Activated CD8-positive, alpha-beta T cell treated with anti-CD3 and anti-CD28 coated beads for 36 hours (primary cell): ENCODE data around the gene LIN37. TPM values are rescaled to one million over a fixed set of nuclear protein-coding genes. Genes with fewer than 3 reads are reported as not detected.
A peak's percentile ranks its signal among the peaks of the same experiment; 100 is the strongest.

Experiments
- ATAC-seq: fragments of 200-7000 bp; cut with Tn5 transposase; one replicate; pipeline ENCODE4 v1.10.0; 2021; ENCODE audit warnings: mild to moderate bottlenecking, moderate library complexity
- CTCF ChIA-PET: fragments of 350-600 bp; sonication (Branson Sonifier 250); formaldehyde crosslinking; loops from one replicate; lab custom pipeline; 2021; ENCODE audit warnings: antibody characterized with exemption; lab: Charles Lee
- POLR2A ChIA-PET: fragments of 350-600 bp; sonication (Branson Sonifier 250); formaldehyde crosslinking; loops from one replicate; lab custom pipeline; 2021; ENCODE audit warnings: antibody characterized with exemption; lab: Charles Lee
- DNase-seq: peaks from one replicate; pipeline ENCODE4 v3.0.0-alpha.2; 2020
- H3K27ac Mint-ChIP-seq: one replicate; pipeline ENCODE4 v1.8.0; 2021; ENCODE audit warnings: mild to moderate bottlenecking, mixed read lengths
- H3K27me3 Mint-ChIP-seq: one replicate; pipeline ENCODE4 v1.8.0; 2021; ENCODE audit warnings: mixed read lengths
- H3K36me3 Mint-ChIP-seq: one replicate; pipeline ENCODE4 v1.8.0; 2021; ENCODE audit warnings: low read depth, mixed read lengths
- H3K4me1 Mint-ChIP-seq: one replicate; pipeline ENCODE4 v1.8.0; 2021; ENCODE audit warnings: low read depth, mixed read lengths
- H3K4me3 Mint-ChIP-seq: one replicate; pipeline ENCODE4 v1.8.0; 2021; ENCODE audit warnings: mild to moderate bottlenecking, moderate library complexity, mixed read lengths
- H3K9me3 Mint-ChIP-seq: one replicate; pipeline ENCODE4 v1.8.0; 2021; ENCODE audit warnings: mixed read lengths
- intact Hi-C: fragments of 100-400 bp; cut with micrococcal nuclease; formaldehyde crosslinking; loops from one replicate; pipeline ENCODE4 v1.10.0; 2022
- total RNA-seq, 2 experiments: library from RNA; stranded (reverse); gene quantifications; one replicate each; pipeline ENCODE4 v1.2.3, GENCODE V29; 2021
- TF ChIP-seq, protein P1 (sequence below): fragments of 200-600 bp; IDR thresholded peaks from one replicate; pipeline ENCODE4 v1.8.0; 2022; ENCODE audit warnings: antibody characterized with exemption, mild to moderate bottlenecking

The LIN37 gene
- total RNA-seq, 2 experiments from 2014 or later, result 4.5 to 7.8 TPM

DNA sequence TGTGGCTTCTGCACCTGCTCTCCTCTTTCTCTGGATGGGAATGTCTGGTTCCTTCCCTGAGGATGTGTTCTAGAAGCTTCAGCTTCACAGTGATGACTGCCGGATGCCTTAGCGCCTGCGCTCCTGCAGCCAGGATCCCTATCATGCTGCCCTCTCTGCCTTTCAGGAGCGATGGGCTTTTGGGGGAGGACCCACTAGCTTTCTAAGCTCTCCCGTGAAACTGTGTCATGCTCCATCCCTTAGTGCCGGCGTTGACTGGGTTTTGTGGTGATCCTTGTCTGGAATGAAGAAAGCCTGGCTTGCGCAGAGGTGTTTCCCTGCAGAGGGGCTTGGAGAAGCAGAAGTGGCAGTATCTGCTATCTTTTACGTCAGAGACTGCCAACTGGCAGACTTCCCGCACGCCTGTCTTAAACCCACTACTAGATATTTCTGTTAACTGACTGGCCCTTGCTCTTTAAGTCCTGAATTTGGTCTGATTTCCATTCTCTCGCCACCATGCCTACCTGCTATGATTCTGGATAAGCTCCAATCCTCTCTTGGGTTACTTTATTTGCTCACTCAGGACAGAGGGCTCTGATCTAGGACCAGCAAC is 34.4 kb upstream of the LIN37 start:
- ChIA-PET CTCF (interaction anchor here (0.8 to 6.4 kb wide), 11 partner anchors 9 to 165 kb away, joined by 3 to 137 read pairs (median 4); partner anchors contain the start of genes IGFLR1, LIN37, PSENEN and U2AF1L4), POLR2A (interaction anchor here (0.8 to 8.8 kb wide), 10 partner anchors 8 to 217 kb away, joined by 3 to 215 read pairs (median 6); partner anchors contain the start of genes COX6B1, IGFLR1, LIN37 and PSENEN)
- Mint-ChIP-seq H3K4me1 (peaks cover 32% of the 10 kb centered on the region), H3K9me3 (peaks cover 2% of the 10 kb centered on the region), H3K36me3 (peaks cover 52% of the 10 kb centered on the region), H3K4me3 (peak overlapping the region; percentile 83), H3K27me3 (no peaks in the 10 kb centered on the region), H3K27ac (peak overlapping the region; percentile 100)
- no peak for ATAC-seq
- TF ChIP-seq, protein P1, sequence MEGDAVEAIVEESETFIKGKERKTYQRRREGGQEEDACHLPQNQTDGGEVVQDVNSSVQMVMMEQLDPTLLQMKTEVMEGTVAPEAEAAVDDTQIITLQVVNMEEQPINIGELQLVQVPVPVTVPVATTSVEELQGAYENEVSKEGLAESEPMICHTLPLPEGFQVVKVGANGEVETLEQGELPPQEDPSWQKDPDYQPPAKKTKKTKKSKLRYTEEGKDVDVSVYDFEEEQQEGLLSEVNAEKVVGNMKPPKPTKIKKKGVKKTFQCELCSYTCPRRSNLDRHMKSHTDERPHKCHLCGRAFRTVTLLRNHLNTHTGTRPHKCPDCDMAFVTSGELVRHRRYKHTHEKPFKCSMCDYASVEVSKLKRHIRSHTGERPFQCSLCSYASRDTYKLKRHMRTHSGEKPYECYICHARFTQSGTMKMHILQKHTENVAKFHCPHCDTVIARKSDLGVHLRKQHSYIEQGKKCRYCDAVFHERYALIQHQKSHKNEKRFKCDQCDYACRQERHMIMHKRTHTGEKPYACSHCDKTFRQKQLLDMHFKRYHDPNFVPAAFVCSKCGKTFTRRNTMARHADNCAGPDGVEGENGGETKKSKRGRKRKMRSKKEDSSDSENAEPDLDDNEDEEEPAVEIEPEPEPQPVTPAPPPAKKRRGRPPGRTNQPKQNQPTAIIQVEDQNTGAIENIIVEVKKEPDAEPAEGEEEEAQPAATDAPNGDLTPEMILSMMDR, result no peak
- no peak for DNase-seq
- intact Hi-C loops, result loop anchor here (1.0 to 10.0 kb wide), 4 partner anchors 20 to 221 kb away; partner anchors contain the start of genes HCST, LIN37, LRFN3 and PSENEN

DNA sequence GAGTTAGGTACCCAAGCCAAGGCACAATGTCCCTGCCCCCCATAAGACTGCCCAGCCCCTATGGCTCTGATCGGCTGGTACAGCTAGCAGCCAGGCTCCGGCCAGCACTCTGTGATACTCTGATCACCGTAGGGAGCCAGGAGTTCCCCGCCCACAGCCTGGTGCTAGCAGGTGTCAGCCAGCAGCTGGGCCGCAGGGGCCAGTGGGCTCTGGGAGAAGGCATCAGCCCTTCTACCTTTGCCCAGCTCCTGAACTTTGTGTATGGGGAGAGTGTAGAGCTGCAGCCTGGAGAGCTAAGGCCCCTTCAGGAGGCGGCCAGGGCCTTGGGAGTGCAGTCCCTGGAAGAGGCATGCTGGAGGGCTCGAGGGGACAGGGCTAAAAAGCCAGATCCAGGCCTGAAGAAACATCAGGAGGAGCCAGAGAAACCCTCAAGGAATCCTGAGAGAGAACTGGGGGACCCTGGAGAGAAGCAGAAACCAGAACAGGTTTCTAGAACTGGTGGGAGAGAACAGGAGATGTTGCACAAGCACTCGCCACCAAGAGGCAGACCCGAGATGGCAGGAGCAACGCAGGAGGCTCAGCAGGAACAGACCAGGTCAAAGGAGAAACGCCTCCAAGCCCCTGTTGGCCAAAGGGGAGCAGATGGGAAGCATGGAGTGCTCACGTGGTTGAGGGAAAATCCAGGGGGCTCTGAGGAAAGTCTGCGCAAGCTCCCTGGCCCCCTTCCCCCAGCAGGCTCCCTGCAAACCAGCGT is 33.6 kb upstream of the LIN37 start:
- peaks cover 2% of the 10 kb centered on the region for H3K9me3 Mint-ChIP-seq
- intact Hi-C loops, result loop anchor here (1.0 to 10.0 kb wide), 3 partner anchors 20 to 220 kb away; partner anchors contain the start of genes LIN37, LRFN3, PSENEN and U2AF1L4
- peak overlapping the region; percentile 83 for H3K4me3 Mint-ChIP-seq
- ChIA-PET POLR2A (interaction anchor here (0.6 to 8.8 kb wide), 12 partner anchors 9 to 106 kb away, joined by 3 to 215 read pairs (median 4); partner anchors contain the start of genes COX6B1, HSPB6, IGFLR1 and LIN37), CTCF (interaction anchor here (0.8 to 6.4 kb wide), 9 partner anchors 10 to 165 kb away, joined by 3 to 137 read pairs (median 5); partner anchors contain the start of genes IGFLR1, LIN37, PSENEN and U2AF1L4)
- TF ChIP-seq, protein P1, result no peak
- H3K36me3 Mint-ChIP-seq, result peaks cover 59% of the 10 kb centered on the region
- peaks cover 34% of the 10 kb centered on the region for H3K4me1 Mint-ChIP-seq
- peak overlapping the region; percentile 100 for H3K27ac Mint-ChIP-seq
- no peak for ATAC-seq
- H3K27me3 Mint-ChIP-seq, result no peaks in the 10 kb centered on the region
- peak; percentile 72 for DNase-seq

- DNase-seq, result no peak
- peaks cover 65% of the 10 kb centered on the region for H3K36me3 Mint-ChIP-seq
- H3K27ac Mint-ChIP-seq, result peak overlapping the region; percentile 100
- ChIA-PET CTCF (interaction anchor here (1.0 to 6.4 kb wide), 3 partner anchors 16 to 28 kb away, joined by 4 to 137 read pairs (median 18); partner anchors contain the start of genes IGFLR1, PSENEN and U2AF1L4), POLR2A (interaction anchor here (0.6 to 8.8 kb wide), 11 partner anchors 10 to 105 kb away, joined by 3 to 215 read pairs (median 4); partner anchors contain the start of genes HSPB6, IGFLR1, LIN37 and PSENEN)
- H3K4me3 Mint-ChIP-seq, result peak overlapping the region; percentile 83
- intact Hi-C loops, result loop anchor here (10.0 kb wide), 1 partner anchor 219 kb away; the partner anchor contains the start of gene LRFN3
- H3K27me3 Mint-ChIP-seq, result no peaks in the 10 kb centered on the region
- peaks cover 36% of the 10 kb centered on the region for H3K4me1 Mint-ChIP-seq
- TF ChIP-seq, protein P1, result no peak
- ATAC-seq, result no peak
- peaks cover 2% of the 10 kb centered on the region for H3K9me3 Mint-ChIP-seq
These were observed 33.0 kb upstream of the LIN37 start for GRCh38 chr19:35715355-35715809.

- intact Hi-C loops, result loop anchor here (2.0 to 10.0 kb wide), 2 partner anchors 13 to 219 kb away; partner anchors contain the start of gene LRFN3
- peaks cover 31% of the 10 kb centered on the region for H3K4me1 Mint-ChIP-seq
- H3K27ac Mint-ChIP-seq, result peak overlapping the region; percentile 100
- peaks cover 69% of the 10 kb centered on the region for H3K36me3 Mint-ChIP-seq
- DNase-seq (peak; percentile 62), ATAC-seq (no peak)
- TF ChIP-seq, protein P1, result no peak
- ChIA-PET POLR2A (interaction anchor here (0.9 to 8.8 kb wide), 10 partner anchors 11 to 104 kb away, joined by 3 to 215 read pairs (median 5); partner anchors contain the start of genes HSPB6, IGFLR1, LIN37 and PSENEN), CTCF (interaction anchor here (1.0 to 6.4 kb wide), 3 partner anchors 17 to 28 kb away, joined by 4 to 137 read pairs (median 18); partner anchors contain the start of genes IGFLR1, PSENEN and U2AF1L4)
- peak overlapping the region; percentile 83 for H3K4me3 Mint-ChIP-seq
- H3K27me3 Mint-ChIP-seq, result no peaks in the 10 kb centered on the region
- peaks cover 2% of the 10 kb centered on the region for H3K9me3 Mint-ChIP-seq
These were observed 32.2 kb upstream of the LIN37 start for GRCh38 chr19:35715981-35716800.
